ENCODE data around the gene PNPLA1. TPM values are rescaled to one million over a fixed set of nuclear protein-coding genes. Genes with fewer than 3 reads are reported as not detected.

The PNPLA1 gene
- polyA plus RNA-seq, 3 donors, result 3.5 to 3.9 (median 3.8) TPM

- Histone ChIP-seq H2AFZ (ENCODE audit: insufficient read depth, low read depth, low read length, poor library complexity, severe bottlenecking) (no peak overlapping the region), H3K27me3 (ENCODE audit: control insufficient read depth in 2 of 2, insufficient read depth in 2 of 2, low read length in 2 of 2) (peaks cover 7 to 10% of the 10 kb centered on the region in 2 donors), H3K4me1 (ENCODE audit: control insufficient read depth in 1 of 2, insufficient read depth in 2 of 2, low read length in 2 of 2) (peaks cover 5 to 8% of the 10 kb centered on the region in 2 donors), H4K20me1 (ENCODE audit: insufficient read depth, low read length) (no peaks in the 10 kb centered on the region), H3K4me2 (replicated peaks; ENCODE audit: extremely low read depth, low read length, poor library complexity, severe bottlenecking) (no peak overlapping the region), H3K36me3 (replicated peaks in 1 of 2; ENCODE audit: control insufficient read depth in 1 of 2, insufficient read depth in 2 of 2, low read length in 2 of 2) (no peaks in the 10 kb centered on the region), H3K4me3 (replicated peaks in 1 of 3; ENCODE audit: low read depth in 2 of 3, low read length in 3 of 3) (no peak overlapping the region), H3K27ac (ENCODE audit: low read depth in 1 of 2, low read length in 2 of 2) (no peak overlapping the region), H3K9ac (ENCODE audit: insufficient read depth, low read length, poor library complexity, severe bottlenecking) (no peak overlapping the region), H3K79me2 (ENCODE audit: insufficient read depth, low read length) (no peaks in the 10 kb centered on the region), H3K9me3 (replicated peaks in 1 of 2; ENCODE audit: control insufficient read depth in 1 of 2, insufficient read depth in 1 of 2, low read length in 2 of 2) (no peaks in the 10 kb centered on the region)
- H3K4me3 Mint-ChIP-seq, result no peak overlapping the region
- TF ChIP-seq CTCF (IDR thresholded peaks at IDR 0.05), result no peak
- intact Hi-C loops (cut with micrococcal nuclease), result no loop called here
- peaks cover 18% of the 10 kb centered on the region for H3K4me1 Mint-ChIP-seq
- H3K36me3 Mint-ChIP-seq, result no peaks in the 10 kb centered on the region
- peaks cover 12 to 19% (median 19%) of the 10 kb centered on the region in 3 donors for H3K27me3 Mint-ChIP-seq (ENCODE audit: low read depth in 3 of 3)
- no peaks in the 10 kb centered on the region for H3K9me3 Mint-ChIP-seq
- no peak overlapping the region for H3K27ac Mint-ChIP-seq
- DNase-seq, result no peak
- 77% methylated on average over 14 of the region's 14 CpGs for WGBS (ENCODE audit: insufficient coverage)
Measured at GRCh38 chr6:36329798-36330291, 60.0 kb downstream of the PNPLA1 start.

- Mint-ChIP-seq H3K4me1 (peaks cover 18% of the 10 kb centered on the region), H3K27me3 (ENCODE audit: low read depth in 3 of 3) (peaks cover 15 to 24% (median 21%) of the 10 kb centered on the region in 3 donors), H3K4me3 (no peak overlapping the region), H3K27ac (no peak overlapping the region), H3K9me3 (no peaks in the 10 kb centered on the region), H3K36me3 (no peaks in the 10 kb centered on the region)
- Histone ChIP-seq H3K36me3 (replicated peaks in 1 of 2; ENCODE audit: control insufficient read depth in 1 of 2, insufficient read depth in 2 of 2, low read length in 2 of 2) (no peaks in the 10 kb centered on the region), H3K79me2 (ENCODE audit: insufficient read depth, low read length) (no peaks in the 10 kb centered on the region), H2AFZ (ENCODE audit: insufficient read depth, low read depth, low read length, poor library complexity, severe bottlenecking) (no peak overlapping the region), H3K9me3 (replicated peaks in 1 of 2; ENCODE audit: control insufficient read depth in 1 of 2, insufficient read depth in 1 of 2, low read length in 2 of 2) (no peaks in the 10 kb centered on the region), H3K4me2 (replicated peaks; ENCODE audit: extremely low read depth, low read length, poor library complexity, severe bottlenecking) (no peak overlapping the region), H3K4me1 (ENCODE audit: control insufficient read depth in 1 of 2, insufficient read depth in 2 of 2, low read length in 2 of 2) (peaks cover 5 to 8% of the 10 kb centered on the region in 2 donors), H4K20me1 (ENCODE audit: insufficient read depth, low read length) (no peaks in the 10 kb centered on the region), H3K9ac (ENCODE audit: insufficient read depth, low read length, poor library complexity, severe bottlenecking) (no peak overlapping the region), H3K4me3 (replicated peaks in 1 of 3; ENCODE audit: low read depth in 2 of 3, low read length in 3 of 3) (no peak overlapping the region), H3K27ac (ENCODE audit: low read depth in 1 of 2, low read length in 2 of 2) (no peak overlapping the region), H3K27me3 (ENCODE audit: control insufficient read depth in 2 of 2, insufficient read depth in 2 of 2, low read length in 2 of 2) (peaks cover 7 to 13% of the 10 kb centered on the region in 2 donors)
- TF ChIP-seq CTCF (IDR thresholded peaks at IDR 0.05), result no peak
- intact Hi-C loops (cut with micrococcal nuclease), result no loop called here
- WGBS (ENCODE audit: insufficient coverage), result 98% methylated on average over 12 of the region's 14 CpGs
- no peak for DNase-seq
Measured at GRCh38 chr6:36330366-36330765, 60.5 kb downstream of the PNPLA1 start.

Measured in CD14-positive monocyte (primary cell).